Progenitor cell of endocrine pancreas (in vitro differentiated cells): ENCODE measurements around the gene UNK. TPM values are rescaled to one million over a fixed set of nuclear protein-coding genes. Genes with fewer than 3 reads are reported as not detected.

Experiments
- DNase-seq: peaks from one replicate; pipeline ENCODE4 v3.0.0; 2021; ENCODE audit warnings: low spot score; ENCODE audit not compliant: unreplicated experiment
- H3K27ac Mint-ChIP-seq: 2 replicates; pipeline ENCODE4 v1.8.0; 2021; ENCODE audit warnings: mild to moderate bottlenecking, moderate library complexity, mixed read lengths
- H3K27me3 Mint-ChIP-seq: 2 replicates; pipeline ENCODE4 v1.8.0; 2021; ENCODE audit warnings: mixed read lengths
- H3K36me3 Mint-ChIP-seq: 2 replicates; pipeline ENCODE4 v1.8.0; 2022; ENCODE audit warnings: mixed read lengths; ENCODE audit not compliant: insufficient read depth
- H3K4me1 Mint-ChIP-seq: 2 replicates; pipeline ENCODE4 v1.8.0; 2021; ENCODE audit warnings: low read depth, mixed read lengths
- H3K4me3 Mint-ChIP-seq: 2 replicates; pipeline ENCODE4 v1.8.0; 2021; ENCODE audit warnings: low read depth, mild to moderate bottlenecking, moderate library complexity, mixed read lengths
- H3K9me3 Mint-ChIP-seq: 2 replicates; pipeline ENCODE4 v1.8.0; 2021; ENCODE audit warnings: low read depth, mixed read lengths
- CTCF ChIP-seq: fragments of 200-600 bp; sonication (generic); IDR thresholded peaks from one replicate; pipeline ENCODE4 v1.5.0; 2021; ENCODE audit warnings: antibody characterized with exemption, mild to moderate bottlenecking; ENCODE audit not compliant: unreplicated experiment
- total RNA-seq: library from RNA; stranded (reverse); gene quantifications from 2 replicates; pipeline ENCODE4 v1.2.1, GENCODE V29; 2021

Gene UNK
- total RNA-seq, 1 donor from 2014 or later: 72.8 TPM

- Mint-ChIP-seq H3K27ac (peak overlapping the region; percentile 78), H3K4me3 (peak overlapping the region; percentile 14), H3K4me1 (peaks cover under 1% of the 10 kb centered on the region), H3K9me3 (no peaks in the 10 kb centered on the region), H3K27me3 (no peaks in the 10 kb centered on the region), H3K36me3 (peaks cover 2% of the 10 kb centered on the region)
- no peak for DNase-seq
- no peak for TF ChIP-seq CTCF
Measured at GRCh38 chr17:75828076-75828400, 43.4 kb downstream of the UNK start.

GRCh38 chr17:75828741-75829140 lies 44.1 kb downstream of the UNK start:
- H3K4me1 Mint-ChIP-seq: peaks cover 4% of the 10 kb centered on the region
- H3K4me3 Mint-ChIP-seq: no peak overlapping the region
- H3K9me3 Mint-ChIP-seq: no peaks in the 10 kb centered on the region
- DNase-seq: no peak
- peaks cover 2% of the 10 kb centered on the region for H3K36me3 Mint-ChIP-seq
- TF ChIP-seq CTCF: no peak
- H3K27ac Mint-ChIP-seq: no peak overlapping the region
- no peaks in the 10 kb centered on the region for H3K27me3 Mint-ChIP-seq

GRCh38 chr17:75829747-75830146 lies 45.1 kb downstream of the UNK start:
- Mint-ChIP-seq H3K27ac (no peak overlapping the region), H3K4me3 (no peak overlapping the region)
- DNase-seq: no peak

GRCh38 chr17:75830164-75831031 lies 45.8 kb downstream of the UNK start:
- Mint-ChIP-seq H3K36me3 (peaks cover under 1% of the 10 kb centered on the region), H3K4me3 (no peak overlapping the region), H3K27ac (no peak overlapping the region), H3K9me3 (no peaks in the 10 kb centered on the region), H3K27me3 (no peaks in the 10 kb centered on the region), H3K4me1 (peaks cover 4% of the 10 kb centered on the region)
- peak; percentile 36 for DNase-seq
- TF ChIP-seq CTCF: peak; percentile 63

More at GRCh38 chr17:75829747-75830146, 45.1 kb downstream of the UNK start:
- no peak for TF ChIP-seq CTCF
- Mint-ChIP-seq H3K27me3 (no peaks in the 10 kb centered on the region), H3K4me1 (peaks cover 4% of the 10 kb centered on the region), H3K9me3 (no peaks in the 10 kb centered on the region), H3K36me3 (peaks cover 2% of the 10 kb centered on the region)

GRCh38 chr17:75831032-75831571 lies 46.5 kb downstream of the UNK start:
- no peaks in the 10 kb centered on the region for H3K27me3 Mint-ChIP-seq
- no peaks in the 10 kb centered on the region for H3K9me3 Mint-ChIP-seq
- no peak for DNase-seq
- no peaks in the 10 kb centered on the region for H3K36me3 Mint-ChIP-seq
- TF ChIP-seq CTCF: no peak
- H3K4me3 Mint-ChIP-seq: no peak overlapping the region
- no peak overlapping the region for H3K27ac Mint-ChIP-seq
- peaks cover 4% of the 10 kb centered on the region for H3K4me1 Mint-ChIP-seq
